DND-41 (cell line): ENCODE measurements around the gene RARB.

Source experiments
- EZH2 ChIP-seq: IDR thresholded peaks from 3 replicates; pipeline ENCODE4 v1.6.1; 2012; ENCODE audit warnings: borderline replicate concordance, low read depth, mild to moderate bottlenecking, moderate library complexity, low read length, inconsistent platforms; ENCODE audit not compliant: severe bottlenecking
- TF ChIP-seq, protein P1 (sequence below): IDR thresholded peaks from 2 replicates; pipeline ENCODE4 v1.5.1; 2012; ENCODE audit warnings: borderline replicate concordance, low read length, moderate library complexity, mild to moderate bottlenecking; ENCODE audit not compliant: poor library complexity, severe bottlenecking; ENCODE audit errors: extremely low read depth

DNA sequence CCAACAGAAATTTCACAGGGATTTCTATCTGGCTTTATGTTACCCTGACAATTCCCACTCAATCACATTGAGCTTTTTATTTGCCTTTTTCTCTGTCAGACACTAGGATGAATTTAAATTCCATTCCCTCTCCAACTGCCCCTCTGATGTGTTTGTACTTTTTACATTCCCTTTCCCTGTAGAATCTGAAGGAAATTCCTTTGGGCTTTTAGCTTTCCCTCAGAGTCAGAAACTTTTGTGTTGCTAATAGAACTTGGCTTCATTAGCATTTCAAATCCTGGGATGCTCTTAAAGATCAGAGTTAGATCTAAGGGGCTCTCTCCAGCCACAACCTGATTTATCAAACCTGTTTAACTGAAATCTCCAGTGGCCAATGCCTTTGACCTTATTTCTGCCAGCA, 7.9 kb upstream of the RARB start:
- TF ChIP-seq, protein P1, sequence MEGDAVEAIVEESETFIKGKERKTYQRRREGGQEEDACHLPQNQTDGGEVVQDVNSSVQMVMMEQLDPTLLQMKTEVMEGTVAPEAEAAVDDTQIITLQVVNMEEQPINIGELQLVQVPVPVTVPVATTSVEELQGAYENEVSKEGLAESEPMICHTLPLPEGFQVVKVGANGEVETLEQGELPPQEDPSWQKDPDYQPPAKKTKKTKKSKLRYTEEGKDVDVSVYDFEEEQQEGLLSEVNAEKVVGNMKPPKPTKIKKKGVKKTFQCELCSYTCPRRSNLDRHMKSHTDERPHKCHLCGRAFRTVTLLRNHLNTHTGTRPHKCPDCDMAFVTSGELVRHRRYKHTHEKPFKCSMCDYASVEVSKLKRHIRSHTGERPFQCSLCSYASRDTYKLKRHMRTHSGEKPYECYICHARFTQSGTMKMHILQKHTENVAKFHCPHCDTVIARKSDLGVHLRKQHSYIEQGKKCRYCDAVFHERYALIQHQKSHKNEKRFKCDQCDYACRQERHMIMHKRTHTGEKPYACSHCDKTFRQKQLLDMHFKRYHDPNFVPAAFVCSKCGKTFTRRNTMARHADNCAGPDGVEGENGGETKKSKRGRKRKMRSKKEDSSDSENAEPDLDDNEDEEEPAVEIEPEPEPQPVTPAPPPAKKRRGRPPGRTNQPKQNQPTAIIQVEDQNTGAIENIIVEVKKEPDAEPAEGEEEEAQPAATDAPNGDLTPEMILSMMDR = no peak
- no peak for TF ChIP-seq EZH2
